ENCODE results near the gene ARCN1.

Gene ARCN1

DNA sequence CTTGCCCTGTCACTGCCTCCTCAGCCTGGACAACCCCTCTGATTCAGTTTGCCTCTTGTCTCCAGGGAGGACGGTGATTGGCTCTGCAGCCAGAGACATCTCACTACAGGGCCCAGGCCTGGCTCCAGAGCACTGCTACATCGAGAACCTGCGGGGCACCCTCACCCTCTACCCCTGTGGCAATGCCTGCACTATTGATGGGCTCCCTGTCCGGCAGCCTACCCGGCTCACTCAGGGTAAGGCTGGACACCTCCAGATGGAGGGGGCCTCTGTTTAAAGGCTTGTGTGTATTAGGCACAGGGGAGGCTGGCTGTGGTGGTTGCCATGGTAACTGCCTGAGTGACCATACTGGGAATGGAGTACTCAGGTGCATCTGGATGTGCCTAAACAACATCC lies 43.8 kb downstream of the ARCN1 start:
- no peak for DNase-seq (ENCODE audit: low read depth, low spot score)
- H3K4me3 ChIP-seq (ENCODE audit: low read depth, low read length) = no peak overlapping the region
- CTCF ChIA-PET = interaction anchor here (0.9 kb wide), 1 partner anchor 21 kb away, joined by 3 read pairs; no protein-coding TSS in a partner anchor
- POLR2A ChIA-PET = interaction anchor here (1.2 kb wide), 1 partner anchor 9 kb away, joined by 3 read pairs; the partner anchor contains the start of gene PHLDB1
- TF ChIP-seq, protein P1, sequence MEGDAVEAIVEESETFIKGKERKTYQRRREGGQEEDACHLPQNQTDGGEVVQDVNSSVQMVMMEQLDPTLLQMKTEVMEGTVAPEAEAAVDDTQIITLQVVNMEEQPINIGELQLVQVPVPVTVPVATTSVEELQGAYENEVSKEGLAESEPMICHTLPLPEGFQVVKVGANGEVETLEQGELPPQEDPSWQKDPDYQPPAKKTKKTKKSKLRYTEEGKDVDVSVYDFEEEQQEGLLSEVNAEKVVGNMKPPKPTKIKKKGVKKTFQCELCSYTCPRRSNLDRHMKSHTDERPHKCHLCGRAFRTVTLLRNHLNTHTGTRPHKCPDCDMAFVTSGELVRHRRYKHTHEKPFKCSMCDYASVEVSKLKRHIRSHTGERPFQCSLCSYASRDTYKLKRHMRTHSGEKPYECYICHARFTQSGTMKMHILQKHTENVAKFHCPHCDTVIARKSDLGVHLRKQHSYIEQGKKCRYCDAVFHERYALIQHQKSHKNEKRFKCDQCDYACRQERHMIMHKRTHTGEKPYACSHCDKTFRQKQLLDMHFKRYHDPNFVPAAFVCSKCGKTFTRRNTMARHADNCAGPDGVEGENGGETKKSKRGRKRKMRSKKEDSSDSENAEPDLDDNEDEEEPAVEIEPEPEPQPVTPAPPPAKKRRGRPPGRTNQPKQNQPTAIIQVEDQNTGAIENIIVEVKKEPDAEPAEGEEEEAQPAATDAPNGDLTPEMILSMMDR (IDR thresholded peaks at IDR 0.05; ENCODE audit: insufficient read depth, low read length, missing control alignments) = no peak

DNA sequence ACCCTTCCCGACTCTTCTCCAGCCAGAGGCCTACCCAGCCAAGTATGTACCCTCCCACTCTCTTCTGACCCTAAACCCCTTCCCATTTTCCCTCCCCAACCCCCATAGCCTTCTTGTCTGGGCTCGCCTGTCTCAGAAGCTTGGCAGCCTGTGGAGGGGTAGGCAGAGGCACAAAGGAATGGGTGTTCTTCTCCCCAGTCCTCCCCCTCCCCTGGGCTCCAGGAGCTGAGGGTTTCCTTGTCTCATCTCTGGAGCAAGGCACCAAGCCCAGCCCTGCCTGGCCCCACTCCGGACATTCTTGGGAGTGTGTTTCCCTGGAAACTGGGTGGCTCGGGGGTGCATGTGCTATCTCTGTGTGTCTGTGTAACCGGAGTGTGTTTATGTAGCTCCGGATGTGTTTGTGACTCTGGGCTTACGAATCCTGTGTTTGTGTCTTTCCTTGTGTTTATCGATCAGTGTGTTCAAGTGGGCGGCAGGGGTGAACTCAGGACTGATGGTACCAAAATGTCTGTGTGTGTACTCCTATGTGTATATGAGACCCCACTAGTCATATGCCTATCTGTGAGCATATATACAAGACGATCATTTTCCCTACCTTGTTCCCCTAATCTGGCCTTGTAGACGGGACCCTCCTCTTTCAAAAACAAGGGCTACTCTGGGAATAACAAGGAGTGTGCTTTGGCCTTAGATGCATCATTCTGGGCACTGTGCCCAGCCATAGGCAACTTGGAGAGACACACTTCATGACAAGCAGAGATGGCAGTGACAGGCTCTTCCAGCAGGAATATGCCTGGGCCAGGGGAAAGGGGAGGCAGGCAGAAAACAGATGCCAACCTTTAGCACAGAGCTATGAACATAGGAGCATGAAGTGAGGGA lies 46.1 kb downstream of the ARCN1 start:
- DNase-seq (ENCODE audit: low read depth, low spot score) = peak; percentile 65
- ChIA-PET POLR2A (interaction anchor here (0.6 to 6.7 kb wide), 6 partner anchors 10 to 293 kb away, joined by 4 to 172 read pairs (median 4); partner anchors contain the start of genes ARCN1 and PHLDB1), CTCF (interaction anchor here (1.0 to 12.0 kb wide), 4 partner anchors 8 to 312 kb away, joined by 3 to 138 read pairs (median 5); partner anchors contain the start of gene PHLDB1)
- H3K4me3 ChIP-seq (ENCODE audit: low read depth, low read length) = peak overlapping the region; percentile 23; the same call in 1 of the 2 replicates
- TF ChIP-seq, protein P1 (IDR thresholded peaks at IDR 0.05; ENCODE audit: insufficient read depth, low read length, missing control alignments) = no peak

DNA sequence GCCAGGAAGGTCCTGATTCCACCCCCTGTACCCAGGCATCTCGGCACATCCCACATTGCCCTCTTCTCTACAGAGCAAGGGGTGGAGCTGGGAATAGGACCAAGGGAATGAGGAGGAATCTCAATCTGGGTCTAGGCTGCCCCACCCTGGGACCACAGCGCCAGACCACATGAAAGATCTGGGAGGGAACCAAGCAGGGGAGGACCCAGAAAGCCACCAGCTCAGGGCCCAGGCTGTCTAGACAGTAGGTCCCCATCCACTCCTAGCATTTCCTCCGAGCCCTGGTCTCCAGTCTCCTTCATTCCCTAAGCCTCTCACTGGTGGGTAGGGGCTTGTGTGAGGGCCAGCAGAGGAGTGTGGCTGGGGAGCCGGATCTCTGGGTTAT lies 46.8 kb downstream of the ARCN1 start:
- H3K4me3 ChIP-seq (ENCODE audit: low read depth, low read length) = peak overlapping the region; percentile 23; the same call in 1 of the 2 replicates
- DNase-seq (ENCODE audit: low read depth, low spot score) = peak; percentile 67
- TF ChIP-seq, protein P1 (IDR thresholded peaks at IDR 0.05; ENCODE audit: insufficient read depth, low read length, missing control alignments) = no peak
- CTCF ChIA-PET = interaction anchor here (0.9 to 12.0 kb wide), 5 partner anchors 9 to 311 kb away, joined by 3 to 138 read pairs (median 3); partner anchors contain the start of gene PHLDB1
- POLR2A ChIA-PET = interaction anchor here (0.6 to 6.7 kb wide), 5 partner anchors 9 to 293 kb away, joined by 4 to 172 read pairs (median 4); partner anchors contain the start of genes ARCN1 and PHLDB1

DNA sequence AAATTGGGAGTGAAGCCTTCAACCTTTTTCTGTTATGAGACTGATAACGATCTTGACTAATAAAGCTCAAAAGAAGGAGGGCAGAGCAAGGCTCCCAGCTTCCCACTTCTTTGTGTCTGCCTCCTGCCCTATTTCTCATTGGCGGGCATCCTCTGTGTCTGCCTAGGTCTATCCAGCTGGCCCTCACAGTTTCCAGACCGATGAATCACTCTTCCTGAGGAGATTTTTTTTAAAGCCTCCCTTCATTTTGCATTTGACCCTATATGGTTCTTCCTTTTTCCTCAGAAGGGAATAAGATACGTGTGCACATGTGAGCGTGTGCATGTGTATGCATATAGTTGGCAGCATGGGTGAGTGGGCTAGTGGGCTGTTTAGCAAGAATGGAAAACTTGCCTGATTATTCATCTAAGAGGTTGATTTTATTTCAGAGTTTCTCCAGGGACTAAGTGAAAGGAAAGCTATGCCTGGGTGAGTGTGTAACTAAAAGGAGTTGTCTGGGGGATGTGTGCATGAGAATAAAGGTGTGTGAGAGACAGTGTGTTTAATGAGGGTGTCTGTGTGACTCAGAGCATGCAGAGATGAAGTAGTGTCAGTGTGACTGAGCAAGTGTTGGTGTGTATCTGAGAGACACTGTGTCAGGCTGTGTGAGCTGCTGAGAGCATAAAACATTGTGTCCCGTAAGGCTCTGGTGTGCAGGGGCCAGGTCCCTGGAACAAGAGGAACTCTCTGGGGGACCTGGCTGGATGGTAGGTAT lies 47.4 kb downstream of the ARCN1 start:
- DNase-seq (ENCODE audit: low read depth, low spot score) = peak; percentile 88
- peak overlapping the region; percentile 23 for H3K4me3 ChIP-seq (ENCODE audit: low read depth, low read length)
- TF ChIP-seq, protein P1 (IDR thresholded peaks at IDR 0.05; ENCODE audit: insufficient read depth, low read length, missing control alignments) = no peak
- ChIA-PET CTCF (interaction anchor here (0.9 to 12.0 kb wide), 3 partner anchors 10 to 171 kb away, joined by 3 to 138 read pairs (median 3); partner anchors contain the start of genes DDX6 and PHLDB1), POLR2A (interaction anchor here (0.6 to 6.7 kb wide), 5 partner anchors 9 to 292 kb away, joined by 4 to 172 read pairs (median 4); partner anchors contain the start of genes ARCN1 and PHLDB1)

DNA sequence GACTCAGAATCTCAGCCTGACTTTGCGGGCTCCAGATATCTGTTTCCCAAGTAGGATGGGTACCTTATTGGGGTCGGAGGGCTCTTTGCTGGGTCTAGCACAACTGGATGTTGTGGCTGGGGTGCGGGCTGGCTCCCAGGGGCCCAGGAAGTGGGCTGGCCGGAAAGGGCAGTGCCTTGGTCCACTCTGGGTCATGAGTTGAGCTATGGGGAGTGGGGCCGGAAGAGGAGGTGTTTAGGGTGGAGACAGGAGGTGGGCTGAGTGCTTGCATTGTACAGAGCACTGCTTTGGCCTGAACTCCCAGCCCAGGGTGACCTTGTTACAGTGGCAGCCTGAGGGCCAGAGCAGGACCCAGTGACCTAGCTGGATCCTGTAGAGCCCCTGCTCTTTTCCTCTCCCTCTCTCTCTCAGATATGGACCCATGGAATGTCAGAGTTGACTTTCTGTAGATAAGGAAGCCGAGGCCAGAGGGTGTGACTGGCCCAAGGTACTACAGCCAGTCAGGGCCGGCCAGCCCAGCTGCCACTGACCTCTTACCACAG lies 48.4 kb downstream of the ARCN1 start:
- CTCF ChIA-PET = interaction anchor here (1.2 to 12.0 kb wide), 3 partner anchors 11 to 170 kb away, joined by 3 to 138 read pairs (median 10); partner anchors contain the start of genes DDX6 and PHLDB1
- TF ChIP-seq, protein P1 (IDR thresholded peaks at IDR 0.05; ENCODE audit: insufficient read depth, low read length, missing control alignments) = no peak
- peak overlapping the region; percentile 78 for H3K4me3 ChIP-seq (ENCODE audit: low read depth, low read length)
- DNase-seq (ENCODE audit: low read depth, low spot score) = no peak
- POLR2A ChIA-PET = interaction anchor here (1.0 to 6.7 kb wide), 5 partner anchors 11 to 37 kb away, joined by 3 to 172 read pairs (median 15); partner anchors contain the start of gene PHLDB1

Measured in AG04449 (cell line).